ENCODE data around the gene UNC119B.

DNA sequence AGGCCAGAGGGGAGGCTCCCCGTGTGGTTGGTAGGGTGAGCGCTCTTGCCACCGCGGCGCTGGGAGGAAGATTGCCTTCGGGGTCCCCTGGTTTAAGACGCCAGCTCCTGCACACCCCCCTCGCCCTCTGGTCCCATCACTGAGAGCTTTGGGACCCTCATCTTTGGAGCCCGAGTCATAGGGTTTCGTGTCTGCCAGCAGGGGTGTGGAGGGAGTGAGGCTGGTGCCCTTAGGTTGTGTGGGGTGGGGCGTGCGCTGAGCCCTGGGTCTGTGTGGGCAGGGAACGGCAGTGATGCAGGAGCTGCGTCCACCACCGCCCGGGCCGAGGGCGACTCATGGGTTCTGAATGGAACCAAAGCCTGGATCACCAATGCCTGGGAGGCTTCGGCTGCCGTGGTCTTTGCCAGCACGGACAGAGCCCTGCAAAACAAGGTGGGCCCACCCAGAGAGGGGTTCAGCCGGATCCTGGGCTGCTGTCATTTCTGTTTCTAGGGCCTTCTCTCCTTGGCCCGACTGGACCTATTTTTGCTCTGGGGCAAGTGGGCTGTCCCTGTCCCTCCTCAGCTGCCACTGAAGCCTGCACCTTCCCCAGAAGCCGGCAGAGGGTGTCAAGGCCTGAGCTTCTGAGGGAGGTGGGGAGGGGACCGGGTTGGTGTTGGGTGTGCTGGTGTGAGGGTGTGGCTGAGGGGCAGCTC lies 27.4 kb downstream of the UNC119B start:
- TF ChIP-seq, protein P1, sequence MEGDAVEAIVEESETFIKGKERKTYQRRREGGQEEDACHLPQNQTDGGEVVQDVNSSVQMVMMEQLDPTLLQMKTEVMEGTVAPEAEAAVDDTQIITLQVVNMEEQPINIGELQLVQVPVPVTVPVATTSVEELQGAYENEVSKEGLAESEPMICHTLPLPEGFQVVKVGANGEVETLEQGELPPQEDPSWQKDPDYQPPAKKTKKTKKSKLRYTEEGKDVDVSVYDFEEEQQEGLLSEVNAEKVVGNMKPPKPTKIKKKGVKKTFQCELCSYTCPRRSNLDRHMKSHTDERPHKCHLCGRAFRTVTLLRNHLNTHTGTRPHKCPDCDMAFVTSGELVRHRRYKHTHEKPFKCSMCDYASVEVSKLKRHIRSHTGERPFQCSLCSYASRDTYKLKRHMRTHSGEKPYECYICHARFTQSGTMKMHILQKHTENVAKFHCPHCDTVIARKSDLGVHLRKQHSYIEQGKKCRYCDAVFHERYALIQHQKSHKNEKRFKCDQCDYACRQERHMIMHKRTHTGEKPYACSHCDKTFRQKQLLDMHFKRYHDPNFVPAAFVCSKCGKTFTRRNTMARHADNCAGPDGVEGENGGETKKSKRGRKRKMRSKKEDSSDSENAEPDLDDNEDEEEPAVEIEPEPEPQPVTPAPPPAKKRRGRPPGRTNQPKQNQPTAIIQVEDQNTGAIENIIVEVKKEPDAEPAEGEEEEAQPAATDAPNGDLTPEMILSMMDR (IDR thresholded peaks at IDR 0.05; ENCODE audit: low read depth, low read length, missing input control), result no peak
- TF ChIP-seq HNF4G (IDR thresholded peaks at IDR 0.05), result no peak
- TF ChIP-seq, protein P2, sequence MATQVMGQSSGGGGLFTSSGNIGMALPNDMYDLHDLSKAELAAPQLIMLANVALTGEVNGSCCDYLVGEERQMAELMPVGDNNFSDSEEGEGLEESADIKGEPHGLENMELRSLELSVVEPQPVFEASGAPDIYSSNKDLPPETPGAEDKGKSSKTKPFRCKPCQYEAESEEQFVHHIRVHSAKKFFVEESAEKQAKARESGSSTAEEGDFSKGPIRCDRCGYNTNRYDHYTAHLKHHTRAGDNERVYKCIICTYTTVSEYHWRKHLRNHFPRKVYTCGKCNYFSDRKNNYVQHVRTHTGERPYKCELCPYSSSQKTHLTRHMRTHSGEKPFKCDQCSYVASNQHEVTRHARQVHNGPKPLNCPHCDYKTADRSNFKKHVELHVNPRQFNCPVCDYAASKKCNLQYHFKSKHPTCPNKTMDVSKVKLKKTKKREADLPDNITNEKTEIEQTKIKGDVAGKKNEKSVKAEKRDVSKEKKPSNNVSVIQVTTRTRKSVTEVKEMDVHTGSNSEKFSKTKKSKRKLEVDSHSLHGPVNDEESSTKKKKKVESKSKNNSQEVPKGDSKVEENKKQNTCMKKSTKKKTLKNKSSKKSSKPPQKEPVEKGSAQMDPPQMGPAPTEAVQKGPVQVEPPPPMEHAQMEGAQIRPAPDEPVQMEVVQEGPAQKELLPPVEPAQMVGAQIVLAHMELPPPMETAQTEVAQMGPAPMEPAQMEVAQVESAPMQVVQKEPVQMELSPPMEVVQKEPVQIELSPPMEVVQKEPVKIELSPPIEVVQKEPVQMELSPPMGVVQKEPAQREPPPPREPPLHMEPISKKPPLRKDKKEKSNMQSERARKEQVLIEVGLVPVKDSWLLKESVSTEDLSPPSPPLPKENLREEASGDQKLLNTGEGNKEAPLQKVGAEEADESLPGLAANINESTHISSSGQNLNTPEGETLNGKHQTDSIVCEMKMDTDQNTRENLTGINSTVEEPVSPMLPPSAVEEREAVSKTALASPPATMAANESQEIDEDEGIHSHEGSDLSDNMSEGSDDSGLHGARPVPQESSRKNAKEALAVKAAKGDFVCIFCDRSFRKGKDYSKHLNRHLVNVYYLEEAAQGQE (IDR thresholded peaks at IDR 0.05), result no peak
- TF ChIP-seq, protein P3, sequence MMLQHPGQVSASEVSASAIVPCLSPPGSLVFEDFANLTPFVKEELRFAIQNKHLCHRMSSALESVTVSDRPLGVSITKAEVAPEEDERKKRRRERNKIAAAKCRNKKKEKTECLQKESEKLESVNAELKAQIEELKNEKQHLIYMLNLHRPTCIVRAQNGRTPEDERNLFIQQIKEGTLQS (IDR thresholded peaks at IDR 0.05), result no peak
- TF ChIP-seq YY1 (IDR thresholded peaks at IDR 0.05), result no peak
- TF ChIP-seq TAF1 (conservative IDR thresholded peaks at IDR 0.05), result no peak
- no peak for TF ChIP-seq FOXA2 (IDR thresholded peaks at IDR 0.05)
- TF ChIP-seq EGR1 (IDR thresholded peaks at IDR 0.05; ENCODE audit: low read depth in 2 of 2), result no peak
- TF ChIP-seq RAD21 (IDR thresholded peaks at IDR 0.05), result no peak
- TF ChIP-seq JUND (IDR thresholded peaks at IDR 0.05), result no peak
- TF ChIP-seq MAX (IDR thresholded peaks at IDR 0.05), result no peak
- no peak for TF ChIP-seq SP1 (IDR thresholded peaks at IDR 0.05)
- TF ChIP-seq RXRA (IDR thresholded peaks at IDR 0.05), result no peak
- TF ChIP-seq, protein P4, sequence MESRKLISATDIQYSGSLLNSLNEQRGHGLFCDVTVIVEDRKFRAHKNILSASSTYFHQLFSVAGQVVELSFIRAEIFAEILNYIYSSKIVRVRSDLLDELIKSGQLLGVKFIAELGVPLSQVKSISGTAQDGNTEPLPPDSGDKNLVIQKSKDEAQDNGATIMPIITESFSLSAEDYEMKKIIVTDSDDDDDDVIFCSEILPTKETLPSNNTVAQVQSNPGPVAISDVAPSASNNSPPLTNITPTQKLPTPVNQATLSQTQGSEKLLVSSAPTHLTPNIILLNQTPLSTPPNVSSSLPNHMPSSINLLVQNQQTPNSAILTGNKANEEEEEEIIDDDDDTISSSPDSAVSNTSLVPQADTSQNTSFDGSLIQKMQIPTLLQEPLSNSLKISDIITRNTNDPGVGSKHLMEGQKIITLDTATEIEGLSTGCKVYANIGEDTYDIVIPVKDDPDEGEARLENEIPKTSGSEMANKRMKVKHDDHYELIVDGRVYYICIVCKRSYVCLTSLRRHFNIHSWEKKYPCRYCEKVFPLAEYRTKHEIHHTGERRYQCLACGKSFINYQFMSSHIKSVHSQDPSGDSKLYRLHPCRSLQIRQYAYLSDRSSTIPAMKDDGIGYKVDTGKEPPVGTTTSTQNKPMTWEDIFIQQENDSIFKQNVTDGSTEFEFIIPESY (IDR thresholded peaks at IDR 0.05), result no peak

Measured in liver (tissue), 3 donors.